A673 (cell line): ENCODE measurements around the gene BSG. TPM values are rescaled to one million over a fixed set of nuclear protein-coding genes. Genes with fewer than 3 reads are reported as not detected.

Source experiments
- BruUV-seq: library from RNA; stranded (reverse); fragments of 400-500 nt; replicated peaks from 2 replicates; lab custom pipeline; 2021; lab: Mats Ljungman, UMichigan
- CTCF ChIA-PET: fragments of 300-600 bp; sonication (Branson Sonifier 250); formaldehyde crosslinking; loops from one replicate; lab custom pipeline; 2022; ENCODE audit warnings: antibody characterized with exemption; lab: Charles Lee
- POLR2A ChIA-PET: fragments of 300-600 bp; sonication (Branson Sonifier 250); formaldehyde crosslinking; loops from one replicate; lab custom pipeline; 2022; ENCODE audit warnings: antibody characterized with exemption; ENCODE audit not compliant: low non-redundant PET; lab: Charles Lee
- DNase-seq: peaks from one replicate; pipeline ENCODE4 v3.0.0-alpha.2; 2015; ENCODE audit warnings: low spot score
- H3K27ac ChIP-seq: fragments of 200-600 bp; sonication (generic); 2 replicates; pipeline ENCODE4 v1.5.1; 2016; ENCODE audit warnings: mixed run types, low read depth, mild to moderate bottlenecking, mixed read lengths, antibody characterized with exemption, low read length; ENCODE audit not compliant: poor library complexity, severe bottlenecking
- H3K27me3 ChIP-seq: fragments of 200-600 bp; sonication (generic); replicated peaks from 2 replicates; pipeline ENCODE4 v1.6.1; 2017; ENCODE audit warnings: mixed run types, low read depth, mild to moderate bottlenecking, mixed read lengths, antibody characterized with exemption, low read length; ENCODE audit not compliant: insufficient read depth, poor library complexity
- H3K36me3 ChIP-seq: fragments of 200-600 bp; sonication (generic); 2 replicates; pipeline ENCODE4 v1.6.1; 2016; ENCODE audit warnings: mixed run types, mild to moderate bottlenecking, mixed read lengths, antibody characterized with exemption, low read length; ENCODE audit not compliant: insufficient read depth, poor library complexity, severe bottlenecking
- H3K4me1 ChIP-seq: fragments of 200-600 bp; sonication (generic); 2 replicates; pipeline ENCODE4 v1.6.1; 2017; ENCODE audit warnings: mixed run types, mild to moderate bottlenecking, mixed read lengths, antibody characterized with exemption, low read length; ENCODE audit not compliant: insufficient read depth, poor library complexity, severe bottlenecking
- H3K4me3 ChIP-seq: fragments of 200-600 bp; sonication (generic); 2 replicates; pipeline ENCODE4 v1.5.1; 2016; ENCODE audit warnings: low read depth, mixed run types, mild to moderate bottlenecking, mixed read lengths, low read length; ENCODE audit not compliant: poor library complexity, severe bottlenecking
- H3K9me3 ChIP-seq: fragments of 200-600 bp; sonication (generic); 2 replicates; pipeline ENCODE4 v1.6.1; 2016; ENCODE audit warnings: mixed run types, low read depth, mild to moderate bottlenecking, mixed read lengths, antibody characterized with exemption, low read length; ENCODE audit not compliant: poor library complexity, severe bottlenecking
- CTCF ChIP-seq: fragments of 300-800, 200-600 bp; sonication (generic); conservative IDR thresholded peaks from 2 replicates; pipeline ENCODE4 v1.5.1; 2017; ENCODE audit warnings: low read depth, mild to moderate bottlenecking, antibody characterized with exemption, low read length, moderate library complexity, mixed read lengths
- EZH2 ChIP-seq: fragments of 200-600 bp; sonication (generic); IDR thresholded peaks from 2 replicates; pipeline ENCODE4 v1.6.1; 2017; ENCODE audit warnings: borderline replicate concordance, low read depth, mild to moderate bottlenecking, mixed read lengths, antibody characterized with exemption, low read length; ENCODE audit not compliant: poor library complexity, severe bottlenecking
- intact Hi-C: fragments of 100-400 bp; cut with micrococcal nuclease; formaldehyde crosslinking; loops from one replicate; pipeline ENCODE4 v1.10.0; 2022; ENCODE audit not compliant: unreplicated experiment
- total RNA-seq: library from RNA; stranded (reverse); gene quantifications from 2 replicates; pipeline ENCODE4 v1.2.3, GENCODE V29; 2021

The BSG gene
- total RNA-seq, 1 experiment from 2014 or later = 865 TPM

- intact Hi-C loops = no loop called here
- Histone ChIP-seq H3K4me3 (peak overlapping the region; percentile 50), H3K9me3 (no peaks in the 10 kb centered on the region), H3K27me3 (no peaks in the 10 kb centered on the region), H3K27ac (no peak overlapping the region), H3K36me3 (no peaks in the 10 kb centered on the region), H3K4me1 (peaks cover 23% of the 10 kb centered on the region)
- no peak for TF ChIP-seq EZH2
- TF ChIP-seq CTCF = no peak
- CTCF ChIA-PET = no interaction called here
- POLR2A ChIA-PET = no interaction called here
- no peak for DNase-seq
- BruUV-seq = no TSS peak
These were observed 18.9 kb downstream of the BSG start for GRCh38 chr19:591099-591958.

- H3K4me1 ChIP-seq = peaks cover 23% of the 10 kb centered on the region
- H3K9me3 ChIP-seq = no peaks in the 10 kb centered on the region
- no peaks in the 10 kb centered on the region for H3K27me3 ChIP-seq
- BruUV-seq = no TSS peak
- DNase-seq = no peak
- CTCF ChIA-PET = no interaction called here
- no peak overlapping the region for H3K4me3 ChIP-seq
- intact Hi-C loops = no loop called here
- no peak overlapping the region for H3K27ac ChIP-seq
- no peaks in the 10 kb centered on the region for H3K36me3 ChIP-seq
- POLR2A ChIA-PET = no interaction called here
- no peak for TF ChIP-seq EZH2
- no peak for TF ChIP-seq CTCF
These were observed 19.7 kb downstream of the BSG start for GRCh38 chr19:592101-592500.

- DNase-seq = no peak
- Histone ChIP-seq H3K4me1 (peaks cover 23% of the 10 kb centered on the region), H3K9me3 (no peaks in the 10 kb centered on the region), H3K36me3 (no peaks in the 10 kb centered on the region), H3K27ac (no peak overlapping the region), H3K4me3 (no peak overlapping the region), H3K27me3 (no peaks in the 10 kb centered on the region)
- TF ChIP-seq EZH2 = no peak
- TF ChIP-seq CTCF = no peak
- CTCF ChIA-PET = no interaction called here
- BruUV-seq = no TSS peak
- intact Hi-C loops = no loop called here
- POLR2A ChIA-PET = no interaction called here
These were observed 20.7 kb downstream of the BSG start for GRCh38 chr19:593055-593454.
